Hematopoietic multipotent progenitor cell treated with erythropoietin and hydrocortisone succinate and interleukin-3 and kit ligand, for 6 days (in vitro differentiated cells): Measurements from ENCODE around the gene MCM3AP.

Source experiments
- DNase-seq: peaks from one replicate; pipeline ENCODE4 v3.0.0-alpha.2; 2015

MCM3AP gene

DNA sequence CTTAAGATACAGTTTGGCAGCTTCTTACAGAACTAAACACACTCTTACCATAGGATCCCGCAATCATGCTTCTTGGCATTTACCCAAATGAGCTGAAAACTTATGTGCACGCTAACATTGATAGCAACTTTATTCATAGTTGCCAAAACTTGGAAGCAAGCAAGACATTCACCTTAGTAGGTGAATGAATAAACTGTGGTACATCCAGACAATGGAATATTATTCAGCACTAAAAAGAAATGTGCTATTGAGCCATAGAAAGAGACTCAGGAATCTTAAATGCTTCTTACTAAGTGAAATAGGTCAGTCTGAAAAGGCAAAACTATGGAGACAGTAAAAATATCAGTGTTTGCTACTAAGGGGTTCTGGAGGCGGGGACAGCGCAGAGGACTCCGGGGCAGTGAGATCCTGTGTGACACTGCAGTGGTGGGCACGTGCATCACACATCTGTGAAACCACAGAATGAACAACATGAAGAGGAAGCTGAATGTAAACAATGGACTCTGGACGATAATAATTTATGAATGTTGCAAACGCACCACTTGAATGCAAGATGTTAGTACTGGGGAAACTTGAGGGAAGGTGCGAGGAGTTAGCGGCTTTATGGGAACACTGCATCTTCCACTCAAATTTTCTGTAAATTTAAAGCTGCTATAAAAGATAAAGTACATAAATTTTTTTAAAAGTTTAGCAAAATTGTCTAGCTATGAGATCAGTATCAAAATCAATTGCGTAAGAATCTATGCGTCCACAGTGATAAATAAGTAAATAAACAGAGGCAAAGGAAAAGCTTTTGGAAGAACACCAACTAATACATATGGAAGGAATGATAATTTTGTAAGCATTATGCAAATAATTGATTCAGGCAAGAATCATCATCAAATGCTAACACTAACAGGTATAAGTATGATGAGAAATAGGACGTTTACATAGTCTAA, 85.7 kb downstream of the MCM3AP start:
- DNase-seq = no peak

DNA sequence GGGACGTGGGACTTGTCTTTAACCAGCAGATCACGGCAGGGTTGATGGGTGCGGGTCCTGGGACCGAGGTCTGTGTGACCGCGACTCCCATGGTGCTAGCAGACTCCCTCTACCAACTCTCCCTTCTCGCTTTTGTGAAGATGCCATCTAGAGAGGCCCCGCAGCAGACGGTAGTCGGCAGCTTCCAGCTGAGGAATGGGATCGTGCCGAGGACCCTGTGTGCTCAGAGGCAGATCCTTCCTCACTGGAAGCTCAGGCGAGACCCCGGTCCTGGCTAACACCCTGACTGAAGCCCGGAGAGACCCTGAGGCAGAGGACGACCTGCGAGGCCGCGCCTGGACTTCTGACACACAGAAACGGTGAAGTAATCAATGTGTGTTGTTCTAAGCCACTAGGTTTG, 88.7 kb downstream of the MCM3AP start:
- no peak for DNase-seq

- DNase-seq = no peak
These were observed 89.7 kb downstream of the MCM3AP start for GRCh38 chr21:46195595-46196195.

GRCh38 chr21:46194374-46195334, 90.8 kb downstream of the MCM3AP start:
- no peak for DNase-seq

GRCh38 chr21:46193829-46194373, 91.5 kb downstream of the MCM3AP start:
- DNase-seq = no peak

- no peak for DNase-seq
These were observed 93.5 kb downstream of the MCM3AP start for GRCh38 chr21:46191686-46192575.

DNA sequence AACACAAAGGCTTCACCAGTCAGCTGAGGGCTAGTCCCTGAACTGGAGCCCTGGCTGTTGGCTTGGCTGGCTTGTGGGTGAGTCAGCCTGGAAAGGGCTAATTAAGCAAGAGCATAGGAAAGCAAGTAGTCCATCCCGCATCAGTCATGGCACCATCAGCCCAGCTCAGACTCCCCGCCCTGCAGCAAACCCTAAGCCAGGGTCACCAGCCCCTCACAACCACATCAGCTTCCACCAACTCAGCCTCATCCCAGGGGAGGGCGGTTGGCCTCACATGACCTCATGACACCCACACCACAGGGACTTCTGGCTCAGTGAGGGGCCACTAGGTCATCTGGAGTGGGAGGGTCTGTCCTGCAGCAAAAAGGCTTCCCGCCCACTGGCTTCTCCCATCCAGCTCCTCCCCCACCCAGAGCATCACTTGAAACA, 94.1 kb downstream of the MCM3AP start:
- no peak for DNase-seq

DNA sequence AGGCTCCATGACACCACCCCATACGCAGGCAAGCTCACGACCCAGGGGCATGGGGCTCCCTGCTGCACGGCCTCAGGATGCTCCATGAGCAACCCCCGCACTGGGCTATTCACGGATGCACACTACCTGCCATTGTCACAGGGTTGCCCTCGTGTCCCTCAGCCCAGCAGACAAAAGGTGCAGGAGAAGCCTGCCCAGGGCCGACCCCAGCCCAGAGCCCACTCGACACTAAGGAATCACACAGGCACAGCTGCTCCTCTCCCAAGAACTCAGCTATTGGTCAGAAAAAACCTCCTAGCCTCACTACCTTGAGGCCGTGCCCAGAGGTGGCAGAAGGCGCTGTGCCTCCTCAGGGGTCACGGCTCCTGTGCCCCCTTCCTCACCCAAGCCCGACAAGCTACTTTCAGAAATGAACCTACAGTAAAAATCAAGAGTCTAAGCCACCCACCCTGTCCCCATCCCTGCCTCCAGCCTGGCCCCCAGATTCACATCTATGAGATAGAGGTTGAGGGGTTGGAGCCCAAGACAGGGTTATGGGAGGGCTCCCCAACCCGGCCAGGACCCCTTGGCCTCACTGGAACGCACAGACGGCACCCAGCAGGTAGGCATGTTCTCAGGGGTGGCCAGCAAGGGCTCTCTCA, 94.8 kb downstream of the MCM3AP start:
- no peak for DNase-seq

DNA sequence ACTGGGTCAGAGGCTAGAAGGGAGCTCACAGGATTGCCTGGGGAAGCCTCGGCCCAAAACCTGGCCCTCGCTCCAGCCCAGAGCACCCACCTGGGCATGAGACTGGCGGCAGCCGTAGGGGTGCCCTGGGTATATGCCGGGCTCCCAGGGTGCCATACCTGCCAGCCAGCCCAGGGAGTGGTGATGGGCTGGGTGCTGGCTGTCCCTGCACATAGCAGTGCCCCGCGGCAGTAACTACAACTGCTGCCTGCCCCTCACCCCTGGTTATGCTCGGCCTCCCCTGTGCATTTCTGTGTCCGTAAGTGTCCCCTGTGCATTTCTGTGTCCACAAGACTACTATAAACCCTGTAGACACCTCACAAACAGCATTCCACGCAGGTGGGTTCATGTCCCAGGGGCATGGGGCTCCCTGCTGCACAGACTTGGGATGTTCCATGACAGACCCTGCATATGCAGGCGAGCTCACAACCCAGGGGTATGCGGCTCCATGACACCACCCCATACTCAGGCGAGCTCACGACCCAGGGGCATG, 95.4 kb downstream of the MCM3AP start:
- no peak for DNase-seq

GRCh38 chr21:46189213-46189958, 96.0 kb downstream of the MCM3AP start:
- DNase-seq = no peak

GRCh38 chr21:46188226-46189212, 96.9 kb downstream of the MCM3AP start:
- peak; percentile 62 for DNase-seq

GRCh38 chr21:46187814-46188213, 97.6 kb downstream of the MCM3AP start:
- no peak for DNase-seq

DNA sequence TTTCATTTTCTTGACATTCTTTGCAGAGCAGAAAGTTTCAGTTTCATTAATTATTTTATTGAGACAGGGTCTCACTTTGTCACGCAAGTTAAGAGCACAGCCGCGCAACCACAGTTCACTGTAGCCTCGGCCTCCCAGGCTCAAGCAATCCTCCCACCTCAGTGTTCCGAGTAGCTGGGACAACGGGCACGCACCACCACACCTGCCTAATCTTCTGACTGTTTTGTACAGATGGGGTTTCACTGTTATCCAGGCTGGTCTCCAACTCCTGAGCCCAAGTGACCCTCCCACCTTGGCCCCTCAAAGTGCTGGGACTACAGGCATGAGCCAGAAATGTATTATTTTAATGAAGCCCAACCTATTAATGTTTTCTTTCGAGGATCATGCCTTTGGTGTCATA, 98.2 kb downstream of the MCM3AP start:
- DNase-seq = no peak

- DNase-seq = peak; percentile 72
These were observed 99.7 kb downstream of the MCM3AP start for GRCh38 chr21:46185716-46186115.
